PC-3 (cell line): Measurements from ENCODE around the gene TSC22D3. TPM values are rescaled to one million over a fixed set of nuclear protein-coding genes. Genes with fewer than 3 reads are reported as not detected.

Experiments
- ATAC-seq: fragments of 200-7000 bp; cut with Tn5 transposase; 2 replicates; pipeline ENCODE4 v1.9.1; 2020; ENCODE audit warnings: mild to moderate bottlenecking, moderate library complexity
- BruUV-seq: library from RNA; stranded (reverse); fragments of 400-500 nt; replicated peaks from 2 replicates; lab custom pipeline; 2021; lab: Mats Ljungman, UMichigan
- CTCF ChIA-PET: fragments of 300-600 bp; sonication (Branson Sonifier 250); formaldehyde crosslinking; loops from one replicate; lab custom pipeline; 2022; ENCODE audit warnings: antibody characterized with exemption; lab: Charles Lee
- POLR2A ChIA-PET: fragments of 300-600 bp; sonication (Branson Sonifier 250); formaldehyde crosslinking; loops from one replicate; lab custom pipeline; 2022; ENCODE audit warnings: antibody characterized with exemption; ENCODE audit not compliant: unreplicated experiment; lab: Charles Lee
- DNase-seq: peaks from one replicate; pipeline ENCODE4 v3.0.0-alpha.2; 2015
- H2AFZ ChIP-seq: fragments of 300-600 bp; sonication (generic); 2 replicates; pipeline ENCODE4 v1.6.0; 2016; ENCODE audit warnings: antibody characterized with exemption, low read length
- H3F3A ChIP-seq: fragments of 300-600 bp; sonication (generic); one replicate; pipeline ENCODE4 v1.6.0; 2017; ENCODE audit warnings: antibody characterized with exemption, low read length, control low read depth, mild to moderate bottlenecking; ENCODE audit not compliant: unreplicated experiment
- H3K27ac ChIP-seq: fragments of 300-600 bp; sonication (generic); 2 replicates; pipeline ENCODE4 v1.5.1; 2016; ENCODE audit warnings: mild to moderate bottlenecking, low read length
- H3K27me3 ChIP-seq: fragments of 300-600 bp; sonication (generic); 2 replicates; pipeline ENCODE4 v1.6.1; 2016; ENCODE audit warnings: low read length, mixed read lengths
- H3K36me3 ChIP-seq: fragments of 300-600 bp; sonication (generic); 2 replicates; pipeline ENCODE4 v1.6.1; 2016; ENCODE audit warnings: low read depth, mixed run types, low read length, mixed read lengths
- H3K4me1 ChIP-seq: fragments of 300-600 bp; sonication (generic); 2 replicates; pipeline ENCODE4 v1.5.1; 2016; ENCODE audit warnings: low read length; ENCODE audit not compliant: insufficient read depth
- H3K4me2 ChIP-seq: fragments of 300-600 bp; sonication (generic); 2 replicates; pipeline ENCODE4 v1.6.0; 2016; ENCODE audit warnings: low read length
- H3K4me3 ChIP-seq: fragments of 300-600 bp; sonication (generic); 2 replicates; pipeline ENCODE4 v1.5.1; 2016; ENCODE audit warnings: mild to moderate bottlenecking, low read length, mixed read lengths
- H3K79me2 ChIP-seq: fragments of 300-600 bp; sonication (generic); 2 replicates; pipeline ENCODE4 v1.6.1; 2017; ENCODE audit warnings: low read length, mixed read lengths
- H3K9ac ChIP-seq: fragments of 300-600 bp; sonication (generic); 2 replicates; pipeline ENCODE4 v1.6.0; 2016; ENCODE audit warnings: mild to moderate bottlenecking, low read length
- H3K9me2 ChIP-seq: fragments of 300-600 bp; sonication (generic); replicated peaks from 2 replicates; pipeline ENCODE4 v1.6.1; 2016; ENCODE audit warnings: mixed run types, low read length, mixed read lengths
- H3K9me3 ChIP-seq: fragments of 300-600 bp; sonication (generic); 2 replicates; pipeline ENCODE4 v1.6.1; 2016; ENCODE audit warnings: low read length, mixed read lengths
- H4K20me1 ChIP-seq: fragments of 300-600 bp; sonication (generic); 2 replicates; pipeline ENCODE4 v1.6.1; 2016; ENCODE audit warnings: low read length, mixed read lengths
- CTCF ChIP-seq: fragments of 300-600 bp; sonication (generic); conservative IDR thresholded peaks from 2 replicates; pipeline ENCODE4 v1.5.1; 2017; ENCODE audit warnings: antibody characterized with exemption, low read depth, mild to moderate bottlenecking, low read length
- EZH2 ChIP-seq: fragments of 300-600 bp; sonication (generic); IDR thresholded peaks from one replicate; pipeline ENCODE4 v1.6.1; 2017; ENCODE audit warnings: antibody characterized with exemption, mild to moderate bottlenecking, low read length; ENCODE audit not compliant: unreplicated experiment
- EZH2phosphoT487 ChIP-seq: fragments of 300-600 bp; sonication (generic); IDR thresholded peaks from 2 replicates; pipeline ENCODE4 v1.6.1; 2018; ENCODE audit warnings: mild to moderate bottlenecking, antibody characterized with exemption, low read length, borderline replicate concordance
- intact Hi-C: fragments of 100-400 bp; cut with micrococcal nuclease; formaldehyde crosslinking; loops from 2 replicates; pipeline ENCODE4 v1.9.0; 2023
- total RNA-seq: library from RNA; depleted of rRNA; stranded (reverse); fragments of >200 nt; gene quantifications from 2 replicates; pipeline ENCODE4 v1.2.3, GENCODE V29; 2014

TSC22D3 gene
- total RNA-seq, 1 experiment from 2014 or later: 17.8 TPM

- DNase-seq (peak; percentile 26), ATAC-seq (no peak; the same call in 1 of the 2 replicates)
- CTCF ChIA-PET: interaction anchor here (0.9 to 1.0 kb wide), 2 partner anchors 8 to 49 kb away, joined by 3 to 6 read pairs; no protein-coding TSS in a partner anchor
- Histone ChIP-seq H3K79me2 (no peaks in the 10 kb centered on the region), H3K27ac (peak overlapping the region; percentile 91), H3K9me2 (no peaks in the 10 kb centered on the region), H3F3A (peaks cover 4% of the 10 kb centered on the region), H3K9me3 (no peaks in the 10 kb centered on the region), H3K4me2 (peak overlapping the region; percentile 78), H4K20me1 (no peaks in the 10 kb centered on the region), H3K27me3 (no peaks in the 10 kb centered on the region), H3K36me3 (no peaks in the 10 kb centered on the region), H2AFZ (peak overlapping the region; percentile 63), H3K9ac (peak overlapping the region; percentile 57), H3K4me3 (peak overlapping the region; percentile 47; the same call in 1 of the 2 replicates), H3K4me1 (peaks cover 70% of the 10 kb centered on the region)
- TF ChIP-seq EZH2phosphoT487 (no peak), EZH2 (no peak), CTCF (no peak)
- no TSS peak for BruUV-seq
- POLR2A ChIA-PET: no interaction called here
- intact Hi-C loops: no loop called here
Measured at GRCh38 chrX:107726816-107727534, 48.6 kb downstream of the TSC22D3 start.

- Histone ChIP-seq H3K4me1 (peaks cover 63% of the 10 kb centered on the region), H3K27ac (peak overlapping the region; percentile 91), H3K36me3 (no peaks in the 10 kb centered on the region), H3K4me3 (peak overlapping the region; percentile 47; the same call in 1 of the 2 replicates), H2AFZ (no peak overlapping the region), H3K27me3 (no peaks in the 10 kb centered on the region), H3K9me2 (no peaks in the 10 kb centered on the region), H3K9me3 (no peaks in the 10 kb centered on the region), H3F3A (peaks cover 4% of the 10 kb centered on the region), H4K20me1 (no peaks in the 10 kb centered on the region), H3K9ac (peak overlapping the region; percentile 57), H3K4me2 (peak overlapping the region; percentile 78), H3K79me2 (no peaks in the 10 kb centered on the region)
- ATAC-seq: peak; percentile 76
- BruUV-seq: no TSS peak
- CTCF ChIA-PET: interaction anchor here (1.0 kb wide), 1 partner anchor 50 kb away, joined by 3 read pairs; no protein-coding TSS in a partner anchor
- DNase-seq: peak; percentile 85
- TF ChIP-seq CTCF (no peak), EZH2 (no peak), EZH2phosphoT487 (no peak)
- POLR2A ChIA-PET: interaction anchor here (0.5 kb wide), 1 partner anchor 777 kb away, joined by 5 read pairs; no protein-coding TSS in a partner anchor
- intact Hi-C loops: no loop called here
Measured at GRCh38 chrX:107725761-107726555, 49.6 kb downstream of the TSC22D3 start.
